IMR-90 (cell line): Measurements from ENCODE around the gene PLXNB3. TPM values are rescaled to one million over a fixed set of nuclear protein-coding genes. Genes with fewer than 3 reads are reported as not detected.

Source experiments
- ATAC-seq: fragments of 200-7000 bp; cut with Tn5 transposase; 2 replicates; pipeline ENCODE4 v1.9.1; 2020; ENCODE audit warnings: low read depth, mild to moderate bottlenecking, moderate library complexity
- BruUV-seq: library from RNA; stranded (reverse); fragments of 400-500 nt; replicated peaks from 2 replicates; lab custom pipeline; 2021; lab: Mats Ljungman, UMichigan
- CTCF ChIA-PET: fragments of 300-600 bp; formaldehyde crosslinking; extraction: SDS; loops from one replicate; lab custom pipeline; 2021; ENCODE audit warnings: antibody characterized with exemption; lab: Yijun Ruan, JAX
- POLR2A ChIA-PET: fragments of 300-600 bp; sonication (Branson Sonifier 250); formaldehyde crosslinking; loops from one replicate; lab custom pipeline; 2022; ENCODE audit warnings: antibody characterized with exemption; ENCODE audit not compliant: unreplicated experiment; lab: Charles Lee
- DNase-seq: peaks from one replicate; pipeline ENCODE4 v3.0.0; 2013
- H2AFZ ChIP-seq: replicated peaks from 2 replicates; pipeline ENCODE3; 2013; ENCODE audit warnings: low read length, mild to moderate bottlenecking; ENCODE audit not compliant: poor library complexity
- H2AK5ac ChIP-seq: 2 replicates; pipeline ENCODE4 v1.6.1; 2013; ENCODE audit warnings: low read depth, low read length, inconsistent platforms
- H2AK9ac ChIP-seq: replicated peaks from 2 replicates; pipeline ENCODE3; 2013; ENCODE audit warnings: mild to moderate bottlenecking, low read depth, low read length, moderate library complexity; ENCODE audit not compliant: poor library complexity
- H2BK120ac ChIP-seq: 2 replicates; pipeline ENCODE4 v1.6.1; 2013; ENCODE audit warnings: low read depth, low read length, inconsistent platforms
- H2BK15ac ChIP-seq: 3 replicates; pipeline ENCODE4 v1.6.1; 2013; ENCODE audit warnings: low read depth, low read length, inconsistent platforms
- H2BK20ac ChIP-seq: 2 replicates; pipeline ENCODE4 v1.6.1; 2013; ENCODE audit warnings: low read depth, mild to moderate bottlenecking, inconsistent platforms, low read length, moderate library complexity
- H2BK5ac ChIP-seq: 2 replicates; pipeline ENCODE4 v1.6.1; 2013; ENCODE audit warnings: mild to moderate bottlenecking, low read depth, low read length, inconsistent platforms; ENCODE audit not compliant: poor library complexity, severe bottlenecking
- H3K14ac ChIP-seq: replicated peaks from 2 replicates; pipeline ENCODE4 v1.6.1; 2013; ENCODE audit warnings: low read depth, low read length, inconsistent platforms
- H3K18ac ChIP-seq: 2 replicates; pipeline ENCODE4 v1.6.1; 2013; ENCODE audit warnings: low read depth, low read length, control low read depth
- H3K23ac ChIP-seq: 2 replicates; pipeline ENCODE4 v1.6.1; 2013; ENCODE audit warnings: low read depth, low read length, inconsistent platforms
- H3K27ac ChIP-seq: 2 replicates; pipeline ENCODE4 v1.5.1; 2013; ENCODE audit warnings: mild to moderate bottlenecking, control low read depth, low read length; ENCODE audit not compliant: insufficient read depth
- H3K27me3 ChIP-seq: 2 replicates; pipeline ENCODE4 v1.6.1; 2013; ENCODE audit warnings: low read length; ENCODE audit not compliant: control insufficient read depth, insufficient read depth
- H3K36me3 ChIP-seq: 2 replicates; pipeline ENCODE4 v1.6.1; 2013; ENCODE audit warnings: low read length, mixed read lengths; ENCODE audit not compliant: control insufficient read depth, insufficient read depth
- H3K4ac ChIP-seq: 2 replicates; pipeline ENCODE4 v1.6.1; 2013; ENCODE audit warnings: low read depth, low read length, inconsistent platforms
- H3K4me1 ChIP-seq: 2 replicates; pipeline ENCODE4 v1.6.1; 2013; ENCODE audit warnings: low read length, mixed read lengths; ENCODE audit not compliant: control insufficient read depth, insufficient read depth
- H3K4me2 ChIP-seq: 2 replicates; pipeline ENCODE4 v1.6.1; 2013; ENCODE audit warnings: low read depth, mild to moderate bottlenecking, control low read depth, low read length, moderate library complexity
- H3K4me3 ChIP-seq: 2 replicates; pipeline ENCODE4 v1.5.1; 2013; ENCODE audit warnings: low read depth, mild to moderate bottlenecking, control low read depth, low read length, moderate library complexity; ENCODE audit not compliant: insufficient read depth
- H3K56ac ChIP-seq: 2 replicates; pipeline ENCODE4 v1.6.1; 2013; ENCODE audit warnings: low read length, inconsistent platforms; ENCODE audit not compliant: insufficient read depth; ENCODE audit errors: extremely low read depth
- H3K79me1 ChIP-seq, 2 experiments: 2 replicates each; pipeline ENCODE4 v1.6.1; 2013; ENCODE audit warnings: low read length in 2 of 2, inconsistent platforms in 1 of 2, low read depth in 1 of 2
- H3K9ac ChIP-seq: 2 replicates; pipeline ENCODE4 v1.6.1; 2013; ENCODE audit warnings: low read depth, low read length, control low read depth
- H3K9me1 ChIP-seq: 2 replicates; pipeline ENCODE4 v1.6.1; 2013; ENCODE audit warnings: low read length, inconsistent platforms; ENCODE audit not compliant: insufficient read depth
- H3K9me3 ChIP-seq: 2 replicates; pipeline ENCODE4 v1.6.1; 2013; ENCODE audit warnings: low read length; ENCODE audit not compliant: control insufficient read depth, insufficient read depth
- H4K20me1 ChIP-seq: 2 replicates; pipeline ENCODE4 v1.6.1; 2013; ENCODE audit warnings: low read length, inconsistent platforms; ENCODE audit not compliant: insufficient read depth
- H4K5ac ChIP-seq: 2 replicates; pipeline ENCODE4 v1.6.1; 2013; ENCODE audit warnings: mild to moderate bottlenecking, low read depth, low read length, control low read depth
- H4K8ac ChIP-seq, 2 experiments: 2 replicates each; pipeline ENCODE4 v1.6.1; 2013; ENCODE audit warnings: low read depth in 2 of 2, low read length in 2 of 2, control low read depth in 1 of 2, inconsistent platforms in 1 of 2
- H4K91ac ChIP-seq: 2 replicates; pipeline ENCODE4 v1.6.1; 2013; ENCODE audit warnings: low read depth, low read length, inconsistent platforms; ENCODE audit not compliant: insufficient read depth
- MAFK ChIP-seq: IDR thresholded peaks from 2 replicates; pipeline ENCODE4 v1.6.1; 2012; ENCODE audit warnings: low read depth, low read length, improper control_type of control experiment
- MXI1 ChIP-seq: IDR thresholded peaks from 2 replicates; pipeline ENCODE4 v1.6.1; 2012; ENCODE audit warnings: low read depth, mild to moderate bottlenecking, low read length, moderate library complexity, borderline replicate concordance
- NFE2L2 ChIP-seq: fragments of 150-350 bp; IDR thresholded peaks from 2 replicates; pipeline ENCODE4 v1.6.1; 2016; ENCODE audit warnings: low read depth, mild to moderate bottlenecking, low read length
- RFX5 ChIP-seq: IDR thresholded peaks from 2 replicates; pipeline ENCODE4 v1.8.0; 2012; ENCODE audit warnings: low read depth, mild to moderate bottlenecking, low read length, moderate library complexity
- WGBS, 2 experiments: methylation state at CpG; one replicate each; pipeline versions ENCODE4 v1.1.5 to v1.1.7; 2013; ENCODE audit warnings: missing lambda C conversion rate in 2 of 2; ENCODE audit not compliant: insufficient read length in 1 of 2; ENCODE audit errors: extremely low coverage in 2 of 2; 5-methylcytosine and 5-hydroxymethylcytosine counted together
- dilution Hi-C: fragments of 300-500 bp; cut with HindIII; formaldehyde crosslinking; loops from one replicate; pipeline ENCODE4 v1.14.3; 2018; ENCODE audit warnings: low sequenced_read_pairs; ENCODE audit not compliant: unreplicated experiment
- in situ Hi-C: fragments of 300-500 bp; cut with MboI; formaldehyde crosslinking; loops from 3 replicates; pipeline ENCODE4 v1.14.3; 2019; ENCODE audit warnings: low sequenced_read_pairs, inconsistent platforms, mixed read lengths
- intact Hi-C: fragments of 100-400 bp; cut with micrococcal nuclease; formaldehyde crosslinking; loops from 2 replicates; pipeline ENCODE4 v1.10.0; 2022
- polyA plus RNA-seq, 3 experiments: library from polyadenylated mRNA; depleted of rRNA; stranded (reverse); fragments of >200 nt; gene quantifications; 2 replicates each; pipeline ENCODE4 v1.2.3, GENCODE V29; 2012; ENCODE audit warnings: low replicate concordance in 1 of 3
- total RNA-seq: library from RNA; depleted of rRNA; stranded (reverse); fragments of >200 nt; gene quantifications from 2 replicates; pipeline ENCODE4 v1.2.3, GENCODE V29; 2012

Gene PLXNB3
- total and polyA plus RNA-seq, 2 of the 4 experiments (the other 2 are of a cell fraction), result 0.36 to 22.3 TPM

DNA sequence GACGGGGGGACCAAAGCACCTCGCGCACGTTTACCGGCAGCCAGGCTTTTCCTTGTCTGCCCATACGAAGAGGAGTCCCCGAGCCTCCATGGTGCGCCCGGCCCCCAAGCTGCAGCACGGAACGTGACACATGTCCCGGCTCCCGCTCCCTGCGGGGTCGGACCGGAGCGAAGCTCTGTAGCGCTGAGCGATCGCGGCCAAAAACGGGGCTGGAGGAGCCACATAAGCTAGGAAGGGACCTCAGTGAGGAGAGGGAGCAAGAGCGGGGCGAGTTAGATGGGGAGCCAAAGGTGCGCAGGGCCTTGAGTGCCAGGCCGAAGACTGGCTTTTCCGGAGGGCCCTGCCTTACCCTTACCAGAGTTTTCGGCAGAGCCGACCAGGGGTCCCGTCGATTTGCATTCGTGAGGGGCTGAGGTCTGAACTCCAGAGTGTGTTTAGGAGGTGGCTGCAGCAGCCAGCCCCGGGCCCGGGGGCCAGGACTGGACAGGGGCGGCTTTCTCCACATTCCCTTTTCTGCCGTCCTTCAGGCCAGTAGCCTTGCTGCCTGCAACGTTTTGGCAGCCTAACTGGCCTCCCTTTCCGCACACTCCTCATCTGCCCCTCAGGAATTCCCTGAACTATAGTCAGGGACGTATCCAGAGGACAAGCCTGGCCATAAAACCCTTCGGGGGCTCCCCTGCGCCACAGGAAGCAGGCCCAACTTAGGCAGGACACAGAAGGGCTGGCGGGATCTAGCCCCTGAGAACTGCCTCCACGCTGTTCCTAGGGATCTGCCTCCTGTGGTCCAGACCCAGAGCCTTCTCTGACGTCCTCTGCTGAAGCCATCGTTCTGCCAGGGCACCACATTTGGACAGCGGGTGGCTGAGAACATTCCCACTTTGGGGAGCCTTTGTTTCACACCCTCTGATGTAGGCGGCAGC, 31.1 kb downstream of the PLXNB3 start:
- Histone ChIP-seq H3K27ac (peak overlapping the region; percentile 50), H3K27me3 (no peaks in the 10 kb centered on the region), H3K4ac (peak overlapping the region; percentile 81), H4K20me1 (no peaks in the 10 kb centered on the region), H3K9ac (peak overlapping the region; percentile 77), H3K14ac (peak overlapping the region; percentile 87), H3K9me3 (no peaks in the 10 kb centered on the region; the same call in 1 of the 2 replicates), H2BK120ac (0 out of 2 replicates have a peak overlapping the region, but pooled peaks have one; percentile 60), H2BK20ac (no peak overlapping the region), H2BK15ac (no peak overlapping the region), H2AK9ac (peak overlapping the region; percentile 94), H4K91ac (peak overlapping the region; percentile 55), H2BK5ac (no peak overlapping the region), H4K8ac (peak overlapping the region; percentile 55 to 72; a peak in 3 of 4 replicates), H3K56ac (peak overlapping the region; percentile 75; the same call in 1 of the 2 replicates), H3K4me3 (peak overlapping the region; percentile 59), H3K23ac (peak overlapping the region; percentile 59; the same call in 1 of the 2 replicates), H3K4me1 (peaks cover 4% of the 10 kb centered on the region; the same call in 1 of the 2 replicates), H3K4me2 (peak overlapping the region; percentile 68), H3K9me1 (peaks cover 6% of the 10 kb centered on the region; the same call in 1 of the 2 replicates), H3K18ac (no peak overlapping the region), H3K79me1 (peaks cover 4 to 38% of the 10 kb centered on the region in 2 experiments), H4K5ac (no peak overlapping the region), H2AFZ (peak overlapping the region; percentile 99), H3K36me3 (peaks cover 20% of the 10 kb centered on the region), H2AK5ac (peak overlapping the region; percentile 85)
- TSS peak; percentile 66 for BruUV-seq
- CTCF ChIA-PET, result interaction anchor here (1.4 kb wide), 1 partner anchor 130 kb away, joined by 3 read pairs; no protein-coding TSS in a partner anchor
- DNase-seq (no peak), ATAC-seq (peak; percentile 1; the same call in 1 of the 2 replicates)
- dilution Hi-C loops (no loop called here), in situ Hi-C loops (loop anchor here (5.0 kb wide), 1 partner anchor 122 kb away; no protein-coding TSS in a partner anchor), intact Hi-C loops (loop anchor here (1.0 to 5.0 kb wide), 2 partner anchors 29 to 132 kb away; partner anchors contain the start of gene ARHGAP4)
- POLR2A ChIA-PET, result interaction anchor here (0.5 kb wide), 1 partner anchor 799 kb away, joined by 4 read pairs; no protein-coding TSS in a partner anchor
- WGBS, 2 experiments, result 43% methylated on average over 23 of the region's 47 CpGs; no CpG with 5 or more reads in 1 of the 2 experiments
- no peak for TF ChIP-seq NFE2L2
- no peak for TF ChIP-seq MAFK
- no peak for TF ChIP-seq RFX5
- peak; percentile 61; the same call in 1 of the 2 replicates for TF ChIP-seq MXI1
